Ishikawa (cell line): ENCODE measurements around the gene TREM2.

Experiments used
- CEBPB ChIP-seq: IDR thresholded peaks from 2 replicates; pipeline ENCODE4 v1.6.1; 2012
- EGR1 ChIP-seq: IDR thresholded peaks from 2 replicates; pipeline ENCODE4 v1.6.1; 2012

GRCh38 chr6:41163419-41163717, 452 bp upstream of the TREM2 start:
- TF ChIP-seq EGR1 = no peak
- no peak for TF ChIP-seq CEBPB
